Measurements from ENCODE around the gene LUM.

Gene LUM

GRCh38 chr12:91074851-91075250 is 36.4 kb downstream of the LUM start:
- no peak for DNase-seq (ENCODE audit: low spot score)

- DNase-seq (ENCODE audit: low spot score), result no peak
Measured at GRCh38 chr12:91074154-91074709, 37.1 kb downstream of the LUM start.

DNA sequence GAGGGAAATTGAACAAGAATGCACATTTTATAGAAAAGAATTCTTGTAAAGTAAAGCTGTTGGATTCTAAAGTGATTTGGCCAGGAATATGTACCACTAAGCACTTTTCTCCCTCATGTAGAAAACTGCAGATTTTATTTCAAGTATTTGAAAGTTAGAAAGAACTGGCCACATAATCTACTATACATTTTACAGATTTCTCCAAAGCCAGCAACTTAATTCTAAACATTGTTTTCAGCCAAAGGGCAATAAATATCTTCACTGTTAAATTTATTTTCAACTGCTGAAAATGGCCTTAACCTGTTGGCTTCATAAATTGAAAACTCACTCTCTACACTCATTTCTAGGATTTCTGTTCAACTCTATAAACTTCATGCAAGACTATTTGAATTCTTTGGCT is 37.9 kb downstream of the LUM start:
- DNase-seq (ENCODE audit: low spot score), result no peak

DNA sequence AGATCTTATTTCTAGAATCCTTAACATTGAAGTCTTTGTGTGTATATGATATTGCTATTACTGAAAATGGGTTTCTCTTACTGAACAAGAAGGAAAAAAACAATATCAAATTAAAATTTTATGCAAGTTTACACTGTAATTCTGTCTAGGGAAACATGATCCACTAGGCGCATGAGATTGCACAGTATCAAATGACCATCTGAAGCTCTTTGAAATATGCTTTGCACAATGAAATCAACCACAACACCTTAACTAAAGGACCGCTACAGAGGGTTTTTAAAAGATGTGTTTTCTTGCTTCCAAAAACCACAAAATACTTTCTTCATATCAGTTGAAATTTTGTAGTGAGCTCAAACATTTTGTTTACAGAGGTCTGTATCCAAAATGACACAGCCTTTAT is 38.4 kb downstream of the LUM start:
- DNase-seq (ENCODE audit: low spot score), result no peak

DNA sequence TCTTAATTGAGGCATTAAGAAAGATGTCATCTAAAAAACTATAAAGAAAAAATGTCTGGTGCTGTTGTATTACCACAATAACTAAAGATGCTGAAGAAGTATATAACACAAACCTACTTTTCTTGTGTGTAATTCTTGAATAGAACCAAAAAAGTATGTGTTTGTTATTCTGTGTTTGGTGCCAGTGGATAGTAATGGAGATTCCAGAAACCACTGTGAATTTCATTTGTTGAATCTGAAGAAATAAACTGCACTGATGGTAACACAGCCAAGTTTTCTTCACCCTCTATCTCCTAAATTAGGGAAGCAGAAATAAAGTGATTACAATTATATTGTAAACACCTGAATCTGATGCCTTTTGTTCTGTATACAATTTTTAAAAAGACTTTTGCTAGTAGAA is 40.4 kb downstream of the LUM start:
- DNase-seq (ENCODE audit: low spot score), result no peak

DNA sequence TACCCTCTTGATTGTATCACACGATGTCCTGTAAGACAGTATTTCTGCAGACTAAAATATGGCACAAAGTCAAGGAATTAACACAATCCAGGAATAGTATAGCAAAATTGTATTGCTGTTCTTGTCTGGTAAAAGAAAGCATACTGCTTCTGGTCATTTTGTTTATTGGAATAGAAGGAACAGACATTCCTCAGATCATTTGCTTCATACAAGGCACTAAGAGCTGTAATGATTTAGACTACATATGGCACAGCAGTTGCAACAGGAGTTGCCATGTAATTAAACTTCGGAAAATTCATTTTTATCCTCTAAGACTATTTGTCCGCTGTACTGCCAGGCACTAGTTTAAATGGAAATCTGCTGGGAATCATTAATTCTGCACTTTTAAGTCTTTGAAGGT is 45.9 kb downstream of the LUM start:
- no peak for DNase-seq (ENCODE audit: low spot score)

GRCh38 chr12:91064640-91065039 is 46.7 kb downstream of the LUM start:
- no peak for DNase-seq (ENCODE audit: low spot score)

- DNase-seq (ENCODE audit: low spot score), result no peak
Measured at GRCh38 chr12:91061091-91061490, 50.2 kb downstream of the LUM start.

- DNase-seq (ENCODE audit: low spot score), result no peak
Measured at GRCh38 chr12:91059211-91059610, 52.1 kb downstream of the LUM start.

GRCh38 chr12:91058786-91059185 is 52.5 kb downstream of the LUM start:
- no peak for DNase-seq (ENCODE audit: low spot score)

GRCh38 chr12:91057368-91058165 is 53.7 kb downstream of the LUM start, which contains the start of gene KERA:
Gene KERA (minus strand): TSS chr12:91058024. CDS start chr12:91056281, 1,743 bp downstream.
- DNase-seq (ENCODE audit: low spot score), result no peak

DNA sequence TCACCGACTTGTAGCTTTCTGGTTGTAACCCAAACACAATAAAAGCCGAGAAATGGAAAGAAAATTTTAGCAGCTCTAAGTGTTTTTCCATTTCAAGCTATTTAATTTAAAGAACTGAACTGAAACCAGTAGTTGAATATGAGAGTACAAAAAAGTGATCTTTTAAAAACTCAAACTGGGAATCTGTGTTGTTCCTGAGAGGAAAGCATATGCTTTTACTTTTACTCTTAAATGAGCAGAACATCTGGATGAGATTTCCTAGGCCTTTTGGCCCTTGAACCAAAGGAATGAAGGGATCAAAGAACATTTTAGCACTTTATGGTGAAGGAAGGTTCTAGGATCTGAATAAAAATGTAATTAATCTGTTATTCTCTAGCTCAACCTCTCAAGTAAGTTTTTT is 54.8 kb downstream of the LUM start:
- no peak for DNase-seq (ENCODE audit: low spot score)

- no peak for DNase-seq (ENCODE audit: low spot score)
Measured at GRCh38 chr12:91055976-91056375, 55.3 kb downstream of the LUM start.

DNA sequence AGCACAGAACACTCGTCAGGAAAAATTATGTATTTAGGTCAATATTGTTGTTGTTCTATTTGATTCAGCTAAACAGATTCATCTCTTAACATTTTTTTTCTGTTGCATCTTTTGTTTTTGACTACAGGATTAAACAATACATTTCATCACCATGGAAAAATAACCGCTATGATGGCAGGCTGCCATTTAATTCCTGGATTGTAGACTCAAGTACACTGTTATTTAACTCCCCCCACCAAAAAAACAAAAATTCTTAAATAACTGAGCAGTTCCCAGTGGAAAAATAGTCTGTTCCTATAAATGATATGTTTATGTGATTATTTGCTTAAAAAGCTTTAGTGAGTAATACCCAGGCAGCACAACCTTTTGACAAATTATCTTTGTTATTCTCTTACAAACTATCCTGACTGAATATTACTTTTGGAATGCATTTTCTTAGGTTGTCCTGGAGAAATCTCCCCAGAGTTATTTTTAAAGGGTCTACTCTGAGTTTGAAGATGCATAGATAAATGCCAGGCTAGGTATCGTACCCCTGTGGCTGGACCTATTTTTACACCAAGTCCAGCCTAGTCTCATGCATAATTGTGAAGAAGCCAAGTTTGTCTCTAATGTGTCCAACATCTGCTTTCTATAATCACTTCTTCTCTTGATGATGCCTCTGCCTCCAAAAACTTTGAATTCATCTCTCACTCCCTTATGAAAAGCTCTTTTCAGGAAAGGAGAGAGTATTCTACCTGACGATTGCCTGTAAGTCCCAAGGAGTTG is 57.2 kb downstream of the LUM start:
- DNase-seq (ENCODE audit: low spot score), result no peak
